Activated T-helper 1 cell treated with anti-CD3 and anti-CD28 coated beads, Interleukin-2, amount 50 U/mL, for 16 hours (primary cell): Measurements from ENCODE around the gene ANKEF1.

Source experiments
- DNase-seq, 2 donors: peaks; one replicate each; pipeline ENCODE4 v3.0.0-alpha.2; 2020; ENCODE audit warnings: low read depth in 1 of 2, low spot score in 1 of 2

ANKEF1 gene

DNA sequence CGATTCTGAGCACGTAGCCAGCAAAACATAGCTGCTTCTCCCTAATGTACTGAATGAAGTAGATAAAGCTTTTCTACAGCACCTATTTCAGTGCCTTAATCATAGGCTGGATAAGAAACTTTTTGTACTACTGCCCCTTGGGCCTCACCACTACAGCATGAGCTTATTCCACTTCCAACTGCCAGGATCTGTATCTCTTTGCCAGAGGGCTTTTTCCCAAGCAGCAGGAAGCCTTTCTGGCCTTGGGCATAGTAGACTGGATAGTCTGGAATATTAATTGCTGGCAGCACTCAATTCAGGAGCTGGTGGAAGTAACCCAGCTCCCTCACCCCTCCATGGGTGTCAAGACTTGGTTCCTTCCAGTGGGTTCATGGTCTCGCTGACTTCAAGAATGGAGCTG, 43.6 kb downstream of the ANKEF1 start:
- DNase-seq: no peak

DNA sequence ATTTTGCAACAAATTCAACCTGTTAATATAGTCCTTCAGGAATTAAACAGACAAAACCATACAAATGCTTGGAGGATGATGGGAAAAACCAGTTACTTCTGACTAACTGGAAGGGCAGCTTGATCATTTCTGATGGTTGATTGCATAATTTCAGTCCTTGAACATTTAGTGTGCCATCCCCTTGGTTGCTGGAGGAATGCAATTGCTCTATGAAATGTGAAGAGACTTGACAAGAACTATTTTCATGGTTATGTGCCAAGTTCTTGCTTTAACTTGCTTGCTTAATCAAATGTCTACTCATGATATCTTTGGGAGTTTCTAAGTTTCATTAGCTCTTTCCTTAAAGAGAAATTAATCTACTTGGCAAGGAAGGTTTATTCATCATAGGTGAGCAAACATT, 45.2 kb downstream of the ANKEF1 start:
- DNase-seq: no peak

DNA sequence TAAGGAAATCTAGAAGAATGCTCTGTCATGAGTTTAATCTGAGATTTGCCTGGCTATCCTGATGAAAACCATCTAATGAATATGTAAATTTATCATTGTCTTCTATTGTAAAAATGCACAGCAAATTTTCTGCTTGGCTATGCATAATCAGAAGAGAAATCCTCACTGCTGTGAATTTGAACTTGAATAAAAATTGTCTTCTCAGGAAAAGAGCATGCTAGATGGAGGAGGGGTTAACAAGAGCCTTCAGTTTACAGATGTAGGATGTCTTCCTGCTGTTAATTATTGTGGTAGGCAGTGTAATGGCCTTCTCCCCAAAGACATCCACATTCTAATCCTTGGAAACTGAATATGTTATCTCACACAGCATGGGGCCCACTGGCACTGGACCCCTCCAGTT, 45.8 kb downstream of the ANKEF1 start:
- DNase-seq: no peak

DNA sequence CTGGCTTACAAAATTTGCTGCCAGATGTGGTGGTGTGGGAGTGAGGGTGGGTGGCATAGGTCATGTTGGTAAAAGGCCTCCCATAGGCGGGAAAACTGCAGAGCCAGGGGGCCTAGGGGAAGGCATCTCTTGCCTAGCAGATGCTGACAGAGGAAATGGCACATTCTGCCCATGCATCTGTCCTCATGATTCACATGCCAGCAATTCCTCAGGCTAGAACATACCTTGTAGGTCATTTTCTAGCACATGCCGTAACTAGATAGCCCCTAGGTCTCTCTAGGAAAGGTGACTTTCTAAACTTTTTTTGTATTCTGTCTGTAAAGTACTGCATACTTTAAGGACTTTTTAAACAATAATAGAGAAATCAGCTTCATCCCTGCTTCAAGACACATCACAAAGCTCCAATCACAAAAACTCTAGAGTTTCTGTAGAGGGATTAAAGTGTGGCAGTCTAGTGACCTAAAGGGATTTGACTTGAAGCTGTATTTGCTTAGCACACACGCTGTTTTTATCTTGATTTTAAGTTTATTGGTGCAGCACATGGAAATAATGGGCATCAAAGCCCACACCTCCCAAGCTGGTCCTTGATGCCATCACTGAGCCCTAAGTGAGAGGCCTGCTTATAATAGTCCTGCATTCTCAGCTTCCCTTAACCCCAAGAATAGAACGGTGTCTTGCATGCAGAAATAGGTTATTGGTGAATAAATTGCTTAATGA, 55.2 kb downstream of the ANKEF1 start:
- DNase-seq: no peak

DNA sequence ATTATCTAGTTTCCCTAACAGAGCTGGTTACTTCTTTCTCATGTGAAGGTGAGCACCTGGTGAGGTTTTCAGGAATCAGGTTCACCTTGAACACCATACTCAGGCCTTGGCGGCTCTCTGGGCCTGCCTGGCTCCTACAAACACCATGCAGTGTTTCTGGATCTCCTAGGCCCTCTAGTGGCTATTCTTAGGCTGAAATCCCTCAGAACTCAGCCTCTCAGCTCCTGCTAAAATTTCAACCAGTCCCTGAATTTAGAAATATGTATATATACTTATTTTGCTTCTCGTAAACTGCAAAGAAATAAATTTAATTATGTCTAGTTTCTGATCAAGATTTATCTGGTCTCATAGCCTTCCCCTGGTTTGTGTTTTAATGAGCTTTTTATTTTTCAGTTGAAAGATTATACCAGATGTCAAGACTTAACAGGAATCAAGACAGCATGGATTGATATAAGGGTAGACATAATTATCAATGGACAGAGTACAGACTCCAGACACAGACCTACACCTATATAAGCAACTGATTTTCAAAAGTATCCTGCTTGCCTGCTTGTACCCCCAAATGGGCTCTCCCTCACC, 55.9 kb downstream of the ANKEF1 start:
- DNase-seq: no peak

DNA sequence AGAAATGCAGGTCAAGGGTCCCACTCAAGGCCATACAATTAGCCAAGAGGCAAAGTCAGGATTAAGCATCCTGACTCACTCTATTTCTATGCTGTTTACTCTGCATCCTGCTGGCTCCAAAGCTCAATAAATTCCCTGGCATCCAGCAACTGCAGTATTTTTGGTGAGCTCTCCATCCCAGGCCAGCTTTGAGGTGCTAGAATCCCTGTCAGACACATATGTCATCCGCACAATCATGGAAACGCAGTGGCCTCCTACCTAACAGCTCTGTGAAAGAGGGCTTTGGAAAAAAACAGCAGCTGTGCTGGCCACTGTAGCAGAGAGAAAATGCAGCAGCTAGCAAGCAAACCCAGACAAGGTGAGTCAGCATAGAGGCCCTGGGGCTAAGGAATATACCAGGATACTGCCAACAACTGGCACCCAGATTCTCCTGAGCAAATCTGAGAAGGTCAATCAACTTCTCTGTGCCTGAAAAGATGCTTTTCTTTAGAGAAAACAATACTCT, 58.4 kb downstream of the ANKEF1 start:
- DNase-seq: no peak

DNA sequence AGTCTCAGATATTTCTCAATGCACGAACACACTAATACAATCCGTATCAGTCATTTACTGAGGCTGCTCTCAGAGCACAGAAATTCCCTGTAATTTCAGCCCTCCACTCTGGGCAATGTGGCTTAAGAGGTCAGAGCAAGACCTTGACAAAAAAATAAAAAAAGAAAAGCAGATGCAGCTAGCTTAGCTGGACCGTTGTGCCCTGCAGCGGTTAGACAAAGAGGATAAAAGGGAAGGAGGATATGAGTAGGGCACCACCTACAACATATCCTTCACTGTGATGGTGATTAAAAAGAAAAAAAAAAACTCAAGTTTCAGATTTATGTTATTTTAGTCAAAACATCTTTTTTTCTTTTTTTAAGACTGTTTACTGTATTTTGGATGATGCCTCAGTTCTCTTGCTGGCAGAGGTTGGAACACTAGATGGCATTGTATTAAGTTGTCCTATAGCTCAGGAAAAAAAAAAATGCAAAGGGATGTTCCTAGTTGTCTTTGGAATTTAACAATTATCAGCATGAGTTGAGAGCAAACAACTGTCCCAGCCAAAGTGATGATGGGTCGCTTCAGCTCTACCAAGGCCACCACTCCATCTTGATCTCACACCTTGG, 59.9 kb downstream of the ANKEF1 start:
- DNase-seq: no peak

DNA sequence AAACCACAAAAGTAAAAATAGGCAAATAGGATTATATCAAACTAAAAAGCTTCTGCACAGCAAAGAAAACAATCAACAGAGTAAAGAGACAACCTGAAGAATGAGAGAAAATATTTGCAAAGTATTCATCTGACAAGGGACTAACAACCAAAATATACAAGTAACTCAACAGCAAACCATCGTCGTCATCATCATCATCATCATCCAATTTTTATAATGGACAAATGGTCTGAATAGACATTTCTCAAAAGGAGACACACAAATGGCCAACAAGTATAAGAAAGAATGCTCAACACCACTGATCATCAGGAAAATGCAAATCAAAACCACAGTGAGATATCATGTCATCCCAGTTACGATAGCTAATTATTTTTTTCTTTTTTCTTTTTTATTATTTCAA, 62.0 kb downstream of the ANKEF1 start:
- DNase-seq: no peak

DNA sequence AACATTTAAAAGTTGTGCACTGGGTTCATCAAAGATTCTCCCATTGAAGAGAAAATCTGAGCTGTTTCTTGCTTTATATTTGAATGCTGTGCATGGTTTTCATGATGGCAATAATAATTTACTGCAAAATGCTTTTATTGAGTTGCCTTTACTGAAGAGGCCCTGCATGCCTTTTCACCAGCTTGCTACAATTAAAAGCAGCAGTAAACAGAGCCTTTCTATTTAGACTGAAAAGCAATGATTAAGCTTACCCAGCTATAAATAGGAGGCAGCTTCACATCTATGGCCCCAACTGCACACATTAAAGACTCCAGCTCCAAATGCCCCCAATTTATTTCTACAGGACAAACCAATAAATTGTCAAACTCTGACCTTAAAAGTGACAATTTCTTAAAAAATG, 70.3 kb downstream of the ANKEF1 start:
- DNase-seq: no peak
